Measurements from ENCODE around the gene PPP1R3C.
A peak's percentile ranks its signal among the peaks of the same experiment; 100 is the strongest.

The PPP1R3C gene

GRCh38 chr10:91632671-91633550 lies at the start of gene PPP1R3C:
Gene PPP1R3C (minus strand): TSS chr10:91633071. CDS start chr10:91632969, 102 bp downstream.
- peak within 1 kb of the TSS; percentile 28; the same call in 1 of the 2 replicates for H3K4me3 ChIP-seq (ENCODE audit: low read length)
- H3K9me3 ChIP-seq (ENCODE audit: control insufficient read depth, insufficient read depth, low read length), result no peaks in the 10 kb centered on the region
- peak; percentile 64 for DNase-seq (ENCODE audit: low read depth, low spot score)
- H3K27me3 ChIP-seq (ENCODE audit: control insufficient read depth, insufficient read depth, low read length), result peaks cover 2% of the 10 kb centered on the region; the same call in 1 of the 2 replicates
- WGBS (ENCODE audit: insufficient coverage, insufficient read length), result no CpG with 5 or more reads among the region's 61 CpGs
- H3K4me1 ChIP-seq (ENCODE audit: control insufficient read depth, insufficient read depth, low read length), result no peaks in the 10 kb centered on the region
- H3K27ac ChIP-seq (ENCODE audit: low read length), result no peak within 1 kb of the TSS
- no peaks in the 10 kb centered on the region for H3K36me3 ChIP-seq (ENCODE audit: control insufficient read depth, insufficient read depth, low read length)

GRCh38 chr10:91681361-91682276 lies 48.7 kb upstream of the PPP1R3C start:
- no peak for DNase-seq (ENCODE audit: low read depth, low spot score)
- H3K27me3 ChIP-seq (ENCODE audit: control insufficient read depth, insufficient read depth, low read length), result no peaks in the 10 kb centered on the region
- WGBS (ENCODE audit: insufficient coverage, insufficient read length), result no CpG with 5 or more reads among the region's 12 CpGs
- H3K36me3 ChIP-seq (ENCODE audit: control insufficient read depth, insufficient read depth, low read length), result no peaks in the 10 kb centered on the region
- H3K9me3 ChIP-seq (ENCODE audit: control insufficient read depth, insufficient read depth, low read length), result no peaks in the 10 kb centered on the region
- no peak overlapping the region for H3K4me3 ChIP-seq (ENCODE audit: low read length)
- H3K4me1 ChIP-seq (ENCODE audit: control insufficient read depth, insufficient read depth, low read length), result peaks cover 9% of the 10 kb centered on the region; the same call in 1 of the 2 replicates
- H3K27ac ChIP-seq (ENCODE audit: low read length), result no peak overlapping the region

- no peak overlapping the region for H3K27ac ChIP-seq (ENCODE audit: low read length)
- no peaks in the 10 kb centered on the region for H3K27me3 ChIP-seq (ENCODE audit: control insufficient read depth, insufficient read depth, low read length)
- WGBS (ENCODE audit: insufficient coverage, insufficient read length), result 90% methylated on average over 1 of the region's 3 CpGs
Observed at GRCh38 chr10:91680487-91680886, 47.6 kb upstream of the PPP1R3C start.

GRCh38 chr10:91679296-91679695 lies 46.4 kb upstream of the PPP1R3C start:
- Histone ChIP-seq H3K27me3 (ENCODE audit: control insufficient read depth, insufficient read depth, low read length) (no peaks in the 10 kb centered on the region), H3K36me3 (ENCODE audit: control insufficient read depth, insufficient read depth, low read length) (no peaks in the 10 kb centered on the region), H3K27ac (ENCODE audit: low read length) (no peak overlapping the region), H3K9me3 (ENCODE audit: control insufficient read depth, insufficient read depth, low read length) (no peaks in the 10 kb centered on the region), H3K4me1 (ENCODE audit: control insufficient read depth, insufficient read depth, low read length) (peaks cover 6% of the 10 kb centered on the region; the same call in 1 of the 2 replicates), H3K4me3 (ENCODE audit: low read length) (no peak overlapping the region)
- WGBS (ENCODE audit: insufficient coverage, insufficient read length), result no CpG with 5 or more reads among the region's 3 CpGs
- DNase-seq (ENCODE audit: low read depth, low spot score), result no peak

More at GRCh38 chr10:91680487-91680886, 47.6 kb upstream of the PPP1R3C start:
- H3K4me3 ChIP-seq (ENCODE audit: low read length), result no peak overlapping the region
- no peak for DNase-seq (ENCODE audit: low read depth, low spot score)
- peaks cover 9% of the 10 kb centered on the region; the same call in 1 of the 2 replicates for H3K4me1 ChIP-seq (ENCODE audit: control insufficient read depth, insufficient read depth, low read length)
- no peaks in the 10 kb centered on the region for H3K9me3 ChIP-seq (ENCODE audit: control insufficient read depth, insufficient read depth, low read length)
- no peaks in the 10 kb centered on the region for H3K36me3 ChIP-seq (ENCODE audit: control insufficient read depth, insufficient read depth, low read length)

- no CpG with 5 or more reads among the region's 2 CpGs for WGBS (ENCODE audit: insufficient coverage, insufficient read length)
- Histone ChIP-seq H3K27ac (ENCODE audit: low read length) (no peak overlapping the region), H3K27me3 (ENCODE audit: control insufficient read depth, insufficient read depth, low read length) (no peaks in the 10 kb centered on the region), H3K4me3 (ENCODE audit: low read length) (no peak overlapping the region), H3K4me1 (ENCODE audit: control insufficient read depth, insufficient read depth, low read length) (peaks cover 6% of the 10 kb centered on the region; the same call in 1 of the 2 replicates), H3K36me3 (ENCODE audit: control insufficient read depth, insufficient read depth, low read length) (no peaks in the 10 kb centered on the region), H3K9me3 (ENCODE audit: control insufficient read depth, insufficient read depth, low read length) (no peaks in the 10 kb centered on the region)
- DNase-seq (ENCODE audit: low read depth, low spot score), result no peak
Observed at GRCh38 chr10:91677911-91678310, 45.0 kb upstream of the PPP1R3C start.

GRCh38 chr10:91672021-91672608 lies 39.2 kb upstream of the PPP1R3C start:
- H3K27me3 ChIP-seq (ENCODE audit: control insufficient read depth, insufficient read depth, low read length), result no peaks in the 10 kb centered on the region
- no peak for DNase-seq (ENCODE audit: low read depth, low spot score)
- peaks cover 4% of the 10 kb centered on the region; the same call in 1 of the 2 replicates for H3K4me1 ChIP-seq (ENCODE audit: control insufficient read depth, insufficient read depth, low read length)
- H3K27ac ChIP-seq (ENCODE audit: low read length), result no peak overlapping the region
- H3K9me3 ChIP-seq (ENCODE audit: control insufficient read depth, insufficient read depth, low read length), result no peaks in the 10 kb centered on the region
- H3K4me3 ChIP-seq (ENCODE audit: low read length), result no peak overlapping the region
- WGBS (ENCODE audit: insufficient coverage, insufficient read length), result no CpG with 5 or more reads among the region's 5 CpGs
- H3K36me3 ChIP-seq (ENCODE audit: control insufficient read depth, insufficient read depth, low read length), result no peaks in the 10 kb centered on the region

- no peaks in the 10 kb centered on the region for H3K27me3 ChIP-seq (ENCODE audit: control insufficient read depth, insufficient read depth, low read length)
- no peaks in the 10 kb centered on the region for H3K36me3 ChIP-seq (ENCODE audit: control insufficient read depth, insufficient read depth, low read length)
- no CpG with 5 or more reads among the region's 3 CpGs for WGBS (ENCODE audit: insufficient coverage, insufficient read length)
- no peak for DNase-seq (ENCODE audit: low read depth, low spot score)
- no peak overlapping the region for H3K4me3 ChIP-seq (ENCODE audit: low read length)
- peaks cover 4% of the 10 kb centered on the region; the same call in 1 of the 2 replicates for H3K4me1 ChIP-seq (ENCODE audit: control insufficient read depth, insufficient read depth, low read length)
- no peaks in the 10 kb centered on the region for H3K9me3 ChIP-seq (ENCODE audit: control insufficient read depth, insufficient read depth, low read length)
- H3K27ac ChIP-seq (ENCODE audit: low read length), result no peak overlapping the region
Observed at GRCh38 chr10:91668913-91669312, 36.0 kb upstream of the PPP1R3C start.

GRCh38 chr10:91665842-91666241 lies 33.0 kb upstream of the PPP1R3C start:
- no peak overlapping the region for H3K27ac ChIP-seq (ENCODE audit: low read length)
- no peaks in the 10 kb centered on the region for H3K36me3 ChIP-seq (ENCODE audit: control insufficient read depth, insufficient read depth, low read length)
- H3K9me3 ChIP-seq (ENCODE audit: control insufficient read depth, insufficient read depth, low read length), result no peaks in the 10 kb centered on the region
- no peak overlapping the region for H3K4me3 ChIP-seq (ENCODE audit: low read length)
- DNase-seq (ENCODE audit: low read depth, low spot score), result no peak
- 0 out of 2 replicates have a peak, but pooled peaks cover 1% of the 10 kb centered on the region for H3K4me1 ChIP-seq (ENCODE audit: control insufficient read depth, insufficient read depth, low read length)
- no peaks in the 10 kb centered on the region for H3K27me3 ChIP-seq (ENCODE audit: control insufficient read depth, insufficient read depth, low read length)

GRCh38 chr10:91664426-91664825 lies 31.6 kb upstream of the PPP1R3C start:
- Histone ChIP-seq H3K9me3 (ENCODE audit: control insufficient read depth, insufficient read depth, low read length) (no peaks in the 10 kb centered on the region), H3K4me3 (ENCODE audit: low read length) (no peak overlapping the region), H3K27ac (ENCODE audit: low read length) (no peak overlapping the region), H3K4me1 (ENCODE audit: control insufficient read depth, insufficient read depth, low read length) (0 out of 2 replicates have a peak, but pooled peaks cover 1% of the 10 kb centered on the region), H3K27me3 (ENCODE audit: control insufficient read depth, insufficient read depth, low read length) (no peaks in the 10 kb centered on the region), H3K36me3 (ENCODE audit: control insufficient read depth, insufficient read depth, low read length) (no peaks in the 10 kb centered on the region)
- no CpG with 5 or more reads among the region's 2 CpGs for WGBS (ENCODE audit: insufficient coverage, insufficient read length)
- no peak for DNase-seq (ENCODE audit: low read depth, low spot score)

GRCh38 chr10:91662993-91663392 lies 30.1 kb upstream of the PPP1R3C start:
- Histone ChIP-seq H3K27ac (ENCODE audit: low read length) (no peak overlapping the region), H3K4me1 (ENCODE audit: control insufficient read depth, insufficient read depth, low read length) (no peaks in the 10 kb centered on the region), H3K36me3 (ENCODE audit: control insufficient read depth, insufficient read depth, low read length) (no peaks in the 10 kb centered on the region), H3K27me3 (ENCODE audit: control insufficient read depth, insufficient read depth, low read length) (no peaks in the 10 kb centered on the region), H3K4me3 (ENCODE audit: low read length) (no peak overlapping the region), H3K9me3 (ENCODE audit: control insufficient read depth, insufficient read depth, low read length) (no peaks in the 10 kb centered on the region)
- no CpG with 5 or more reads among the region's 1 CpG for WGBS (ENCODE audit: insufficient coverage, insufficient read length)
- DNase-seq (ENCODE audit: low read depth, low spot score), result no peak
